Amygdala (tissue), 56 donors: ENCODE results near the gene CLBA1.
"Not testable (repeated sequence)": the region's sequence is repeated elsewhere in the genome, so short reads cannot be mapped to it uniquely, and the experiment has no call there.

ENCODE experiments used
- DNase-seq, 56 donors: peaks; one replicate each; lab custom pipeline; 2025; lab: John Stamatoyannopoulos, UW

The CLBA1 gene

DNA sequence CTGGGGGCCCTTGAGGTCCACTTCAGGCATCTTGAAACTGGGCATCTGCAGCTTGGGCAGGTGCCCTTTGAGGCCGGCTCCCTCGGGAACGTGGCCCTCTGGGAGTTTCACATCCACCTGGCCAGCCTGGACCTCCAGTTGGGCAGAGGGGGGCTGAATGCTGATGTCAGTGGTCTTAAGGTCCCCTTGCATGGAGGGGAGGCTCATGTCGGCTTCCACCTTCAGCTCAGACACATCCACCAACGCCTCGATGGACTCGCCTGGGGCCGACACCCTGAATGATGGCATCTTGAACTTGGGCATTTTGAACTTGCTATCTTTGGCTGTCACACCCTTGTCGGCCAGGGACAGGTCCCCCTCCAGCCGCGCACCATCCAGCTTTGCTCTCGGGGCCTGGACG, 38.4 kb upstream of the CLBA1 start:
- not testable (repeated sequence) for DNase-seq

DNA sequence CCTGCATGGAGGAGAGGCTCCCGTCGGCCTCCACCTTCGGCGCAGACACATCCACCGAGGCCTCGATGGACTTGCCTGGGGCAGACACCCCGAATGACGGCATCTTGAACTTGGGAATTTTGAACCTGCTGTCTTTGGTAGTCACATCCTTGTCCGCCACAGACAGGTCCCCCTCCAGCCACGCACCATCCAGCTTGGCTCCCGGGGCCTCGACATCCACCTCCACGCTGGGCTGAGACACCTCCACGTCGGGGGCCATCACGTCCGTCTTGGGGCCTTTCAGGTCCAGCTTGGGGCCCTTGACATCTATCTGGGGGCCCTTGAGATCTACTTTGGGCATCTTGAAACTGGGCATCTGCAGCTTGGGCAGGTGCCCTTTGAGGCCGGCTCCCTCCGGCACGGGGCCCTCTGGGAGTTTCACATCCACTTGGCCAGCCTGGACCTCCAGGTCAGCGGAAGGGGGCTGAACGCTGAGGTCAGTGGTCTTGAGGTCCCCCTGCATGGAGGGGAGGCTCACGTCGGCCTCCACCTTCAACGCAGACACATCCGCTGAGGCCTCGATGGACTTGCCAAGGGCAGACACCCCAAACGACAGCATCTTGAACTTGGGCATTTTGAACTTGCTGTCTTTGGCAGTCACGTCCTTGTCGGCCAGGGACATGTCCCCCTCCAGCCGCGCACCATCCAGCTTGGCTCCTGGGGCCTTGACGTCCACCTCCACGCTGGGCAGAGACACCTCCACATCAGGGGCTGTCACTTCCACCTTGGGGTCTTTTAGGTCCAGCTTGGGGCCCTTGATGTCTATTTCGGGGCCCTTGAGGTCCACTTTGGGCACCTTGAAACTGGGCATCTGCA, 37.5 kb upstream of the CLBA1 start:
- not testable (repeated sequence) for DNase-seq

DNA sequence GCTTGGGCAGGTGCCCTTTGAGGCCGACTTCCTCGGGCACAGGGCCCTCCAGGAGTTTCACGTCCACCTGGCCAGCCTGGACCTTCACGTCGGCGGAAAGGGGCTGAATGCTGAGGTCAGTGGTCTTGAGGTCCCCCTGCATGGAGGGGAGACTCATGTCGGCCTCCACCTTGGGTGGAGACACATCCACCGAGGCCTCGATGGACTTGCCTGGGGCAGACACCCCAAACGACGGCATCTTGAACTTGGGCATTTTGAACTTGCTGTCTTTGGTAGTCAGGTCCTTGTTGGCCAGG, 36.9 kb upstream of the CLBA1 start:
- no peak for DNase-seq

DNA sequence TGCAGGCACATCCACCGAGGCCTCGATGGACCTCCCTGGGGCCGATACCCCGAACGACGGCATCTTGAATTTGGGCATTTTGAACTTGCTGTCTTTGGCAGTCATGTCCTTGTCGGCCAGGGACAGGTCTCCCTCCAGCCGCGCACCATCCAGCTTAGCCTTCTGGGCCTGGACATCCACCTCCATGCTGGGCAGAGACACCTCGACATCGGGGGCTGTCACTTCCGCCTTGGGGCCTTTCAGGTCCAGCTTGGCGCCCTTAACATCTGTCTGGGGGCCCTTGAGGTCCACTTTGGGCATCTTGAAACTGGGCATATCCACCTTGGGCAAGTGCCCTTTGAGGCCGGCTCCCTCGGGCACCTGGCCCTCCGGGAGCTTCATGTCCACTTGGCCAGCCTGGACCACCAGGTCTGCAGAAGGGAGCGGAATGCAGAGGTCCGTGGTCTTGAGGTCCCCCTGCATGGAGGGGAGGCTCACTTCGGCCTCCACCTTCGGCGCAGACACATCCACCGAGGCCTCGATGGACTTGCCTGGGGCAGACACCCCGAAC, 36.1 kb upstream of the CLBA1 start:
- not testable (repeated sequence) for DNase-seq

DNA sequence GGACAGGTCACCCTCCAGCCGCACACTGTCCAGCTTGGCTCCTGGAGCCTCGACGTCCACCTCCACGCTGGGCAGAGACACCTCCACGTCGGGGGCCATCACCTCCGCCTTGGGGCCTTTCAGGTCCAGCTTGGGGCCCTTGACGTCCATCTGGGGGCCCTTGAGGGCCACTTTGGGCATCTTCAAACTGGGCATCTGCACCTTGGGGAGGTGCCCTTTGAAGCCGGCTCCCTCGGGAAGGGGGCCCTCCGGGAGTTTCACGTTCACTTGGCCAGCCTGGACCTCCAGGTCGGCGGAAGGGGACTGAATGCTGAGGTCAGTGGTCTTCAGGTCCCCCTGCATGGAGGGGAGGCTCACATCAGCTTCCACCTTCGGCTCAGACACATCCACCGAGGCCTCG, 35.6 kb upstream of the CLBA1 start:
- DNase-seq = no peak

DNA sequence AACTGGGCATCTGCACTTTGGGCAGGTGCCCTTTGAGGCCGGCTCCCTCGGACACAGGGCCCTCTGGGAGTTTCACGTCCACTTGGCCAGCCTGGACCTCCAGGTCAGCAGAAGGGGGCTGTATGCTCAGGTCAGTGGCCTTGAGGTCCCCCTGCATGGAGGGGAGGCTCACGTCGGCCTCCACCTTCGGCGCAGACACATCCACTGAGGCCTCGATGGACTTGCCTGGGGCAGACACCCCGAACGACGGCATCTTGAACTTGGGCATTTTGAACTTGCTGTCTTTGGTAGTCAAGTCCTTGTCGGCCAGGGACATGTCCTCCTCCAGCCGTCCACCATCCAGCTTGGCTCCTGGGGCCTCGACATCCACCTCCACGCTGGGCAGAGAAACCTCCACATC, 34.9 kb upstream of the CLBA1 start:
- not testable (repeated sequence) for DNase-seq

DNA sequence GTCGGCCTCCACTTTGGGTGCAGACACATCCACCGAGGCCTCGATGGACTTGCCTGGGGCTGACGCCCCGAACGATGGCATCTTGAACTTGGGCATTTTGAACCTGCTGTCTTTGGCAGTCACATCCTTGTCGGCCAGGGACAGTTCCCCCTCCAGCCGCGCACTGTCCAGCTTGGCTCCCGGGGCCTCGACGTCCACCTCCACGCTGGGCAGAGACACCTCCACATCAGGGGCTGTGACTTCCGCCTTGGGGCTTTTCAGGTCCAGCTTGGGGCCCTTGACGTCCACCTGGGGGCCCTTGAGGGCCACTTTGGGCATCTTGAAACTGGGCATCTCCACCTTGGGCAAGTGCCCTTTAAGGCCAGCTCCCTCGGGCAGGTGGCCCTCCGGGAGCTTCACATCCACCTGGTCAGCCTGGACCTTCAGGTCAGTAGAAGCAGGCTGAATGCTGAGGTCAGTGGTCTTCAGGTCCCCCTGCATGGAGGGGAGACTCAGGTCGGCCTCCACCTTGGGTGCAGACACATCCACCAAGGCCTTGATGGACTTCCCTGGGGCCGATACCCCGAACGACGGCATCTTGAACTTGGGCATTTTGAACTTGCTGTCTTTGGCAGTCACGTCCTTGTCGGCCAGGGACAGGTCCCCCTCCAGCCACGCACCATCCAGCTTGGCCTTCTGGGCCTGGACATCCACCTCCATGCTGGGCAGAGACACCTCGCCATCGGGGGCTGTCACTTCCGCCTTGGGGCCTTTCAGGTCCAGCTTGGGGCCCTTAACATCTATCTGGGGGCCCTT, 33.5 kb upstream of the CLBA1 start:
- DNase-seq = not testable (repeated sequence)

DNA sequence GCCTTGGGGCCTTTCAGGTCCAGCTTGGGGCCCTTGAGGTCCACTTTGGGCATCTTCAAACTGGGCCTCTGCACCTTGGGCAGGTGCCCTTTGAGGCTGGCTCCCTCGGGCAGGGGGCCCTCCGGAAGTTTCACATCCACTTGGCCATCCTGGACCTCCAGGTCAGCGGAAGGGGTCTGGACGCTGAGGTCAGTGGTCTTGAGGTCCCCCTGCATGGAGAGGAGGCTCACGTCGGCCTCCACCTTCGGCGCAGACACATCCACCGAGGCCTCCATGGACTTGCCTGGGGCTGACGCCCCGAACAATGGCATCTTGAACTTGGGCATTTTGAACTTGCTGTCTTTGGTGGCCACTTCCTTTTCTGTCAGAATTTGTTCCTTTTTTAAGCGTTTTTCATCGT, 32.5 kb upstream of the CLBA1 start:
- no peak for DNase-seq

DNA sequence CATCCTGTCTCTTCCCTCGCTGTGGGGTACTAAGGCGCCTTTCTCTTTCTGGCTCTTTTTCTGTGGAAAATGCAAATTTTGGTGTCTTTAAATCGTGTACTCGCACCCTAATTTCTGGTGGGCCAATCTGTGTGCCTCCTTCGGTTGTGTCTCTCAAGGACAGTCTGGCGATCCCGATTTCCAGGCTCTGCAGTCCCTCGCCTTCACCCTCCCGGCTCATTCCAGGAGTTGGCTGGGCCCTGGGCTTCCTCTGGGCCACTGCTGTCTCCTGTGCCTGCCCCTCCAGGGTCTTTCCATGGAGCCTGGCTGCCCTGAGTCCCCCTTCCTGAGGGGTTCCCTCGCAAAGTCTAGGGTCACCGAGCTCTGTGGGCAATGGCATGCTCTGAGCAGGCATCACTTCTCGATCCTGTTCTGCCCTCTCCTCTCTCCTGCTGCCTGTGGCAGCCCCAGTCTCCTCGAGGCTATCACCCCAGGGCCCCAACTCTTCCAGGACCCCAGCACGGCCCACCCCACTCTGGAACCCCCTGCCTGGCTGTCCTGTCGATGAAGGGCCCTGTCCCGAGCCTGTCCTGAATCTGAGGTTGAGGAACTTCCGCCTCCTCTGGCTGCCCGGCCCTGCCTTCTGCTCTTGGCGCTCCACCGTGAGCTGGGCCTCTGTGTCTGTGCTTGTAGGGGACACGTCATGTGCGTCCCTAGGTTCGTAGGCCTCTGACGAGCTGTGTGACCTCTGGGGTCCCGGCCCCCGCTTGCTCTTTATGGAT, 31.5 kb upstream of the CLBA1 start:
- no peak for DNase-seq

DNA sequence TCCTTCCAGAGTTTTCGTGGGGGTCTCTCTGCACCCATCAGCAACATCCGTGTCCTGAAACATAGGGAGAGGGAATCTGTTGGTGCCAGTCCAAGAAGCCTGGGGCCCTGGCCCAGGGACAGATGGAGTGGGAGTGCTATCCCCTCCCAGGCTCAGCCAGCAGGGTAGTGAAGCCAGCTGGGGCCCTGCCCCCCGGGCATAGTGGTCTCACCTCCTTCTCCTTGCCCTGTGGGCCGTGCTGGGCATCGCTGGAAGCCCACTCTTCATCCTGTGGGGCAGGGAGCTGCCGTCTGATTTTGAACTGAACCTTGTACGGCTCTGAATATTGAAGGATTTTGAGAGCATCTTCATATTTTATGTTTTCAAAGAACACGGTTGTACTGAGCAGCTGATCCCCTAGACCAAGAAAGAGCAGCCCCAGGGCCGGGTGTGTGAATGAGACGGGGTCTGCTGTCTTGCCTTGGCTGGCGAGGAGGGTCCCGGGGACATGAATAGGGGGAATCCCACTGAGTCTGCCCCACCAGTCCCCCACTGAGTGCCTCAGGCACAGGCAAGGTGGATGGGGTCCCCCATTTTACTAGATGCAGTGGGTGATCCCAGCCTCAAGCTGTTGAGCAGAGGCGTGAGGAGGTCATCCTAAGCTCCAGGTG, 30.7 kb upstream of the CLBA1 start:
- DNase-seq = no peak

DNA sequence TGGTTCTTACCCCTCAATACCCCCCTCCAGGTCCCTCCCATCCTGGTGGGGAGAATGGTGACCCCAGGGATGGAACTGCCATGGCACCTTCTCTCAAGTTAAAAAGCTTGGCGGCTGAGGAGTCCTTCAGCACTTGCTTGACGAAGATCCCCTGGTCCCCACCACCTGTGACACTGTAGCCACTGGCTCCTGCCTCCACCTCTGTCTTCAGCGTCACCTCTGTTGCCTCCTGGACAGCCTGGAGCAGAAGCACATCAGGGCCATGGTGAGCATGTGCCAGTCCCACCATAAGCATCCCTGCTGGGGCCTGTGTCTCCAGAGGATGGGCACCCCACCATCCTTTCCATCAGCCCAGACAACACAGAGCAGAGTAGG, 30.2 kb upstream of the CLBA1 start:
- no peak for DNase-seq

DNA sequence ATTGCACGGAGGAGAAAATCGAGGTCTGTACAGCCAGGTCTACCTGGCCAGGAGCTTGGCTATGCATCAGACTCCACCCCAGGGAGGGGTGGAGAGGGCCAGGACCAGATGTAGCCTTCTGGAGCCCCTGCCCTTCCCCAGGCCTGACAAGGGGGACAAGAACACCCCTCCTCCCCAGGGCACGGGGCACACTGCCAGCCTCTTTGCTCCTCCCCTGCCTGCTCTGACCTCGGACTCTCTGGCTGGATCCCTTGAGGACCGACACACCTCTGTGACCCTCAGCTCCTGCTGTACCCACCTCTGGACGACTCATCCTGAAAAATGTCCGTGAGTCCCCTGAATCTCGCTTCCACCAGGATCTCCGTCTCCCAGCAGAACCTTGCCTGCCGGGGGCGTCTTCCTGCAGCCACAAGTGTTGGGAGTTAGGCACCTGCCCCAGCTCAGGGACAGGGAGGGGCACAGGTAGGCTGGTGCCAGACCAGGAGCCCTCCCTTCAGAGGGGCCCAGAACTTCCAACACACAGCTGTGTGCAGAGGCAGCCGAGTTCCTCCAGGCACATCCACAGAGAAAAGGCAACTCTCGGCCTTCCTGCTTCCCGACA, 29.2 kb upstream of the CLBA1 start:
- DNase-seq = no peak

DNA sequence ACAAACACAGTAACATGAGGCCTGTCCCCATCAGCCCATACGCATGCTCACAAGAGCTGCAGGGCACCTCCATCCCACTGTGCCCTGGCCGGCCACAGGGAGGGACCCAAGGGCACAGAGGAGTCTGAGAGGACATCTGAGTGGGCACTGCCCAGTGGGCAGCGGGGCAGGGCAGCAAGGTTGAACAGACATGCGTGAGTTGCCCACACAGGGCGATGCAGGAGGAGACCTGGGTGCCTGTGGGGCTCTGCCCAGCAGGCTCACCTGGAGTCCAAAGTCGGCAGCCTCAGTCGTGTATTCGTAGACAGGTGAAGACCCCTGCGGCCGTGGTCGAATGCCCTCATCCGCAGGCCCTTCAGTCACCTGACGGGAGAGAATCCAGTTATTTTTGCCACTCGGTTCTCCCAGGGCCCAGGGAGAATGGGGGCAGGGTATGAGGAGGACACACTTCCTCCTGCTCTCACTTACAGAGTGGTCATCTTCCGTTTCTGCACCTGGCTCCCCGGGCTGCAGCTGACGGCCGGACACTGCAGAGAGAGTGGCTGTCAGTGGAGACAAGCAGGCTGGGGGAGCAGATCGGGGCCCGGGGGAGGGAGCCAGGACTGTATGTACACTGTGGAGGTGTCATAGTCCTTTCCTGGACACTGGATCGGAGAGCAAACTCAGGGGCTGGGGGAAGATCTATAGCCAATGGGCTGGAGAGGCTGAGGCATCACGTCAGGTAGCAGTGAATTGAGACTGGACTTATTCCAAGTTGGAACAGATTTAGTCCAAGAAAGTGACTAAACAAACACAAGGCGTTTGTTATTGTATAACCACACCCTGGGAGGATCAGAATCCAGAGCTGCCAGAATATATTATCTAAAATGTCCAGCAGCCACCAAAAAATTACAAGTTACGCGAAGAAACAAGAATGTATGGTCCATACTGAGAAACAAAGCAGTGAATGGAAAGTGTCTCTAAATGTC, 28.2 kb upstream of the CLBA1 start:
- DNase-seq = no peak

DNA sequence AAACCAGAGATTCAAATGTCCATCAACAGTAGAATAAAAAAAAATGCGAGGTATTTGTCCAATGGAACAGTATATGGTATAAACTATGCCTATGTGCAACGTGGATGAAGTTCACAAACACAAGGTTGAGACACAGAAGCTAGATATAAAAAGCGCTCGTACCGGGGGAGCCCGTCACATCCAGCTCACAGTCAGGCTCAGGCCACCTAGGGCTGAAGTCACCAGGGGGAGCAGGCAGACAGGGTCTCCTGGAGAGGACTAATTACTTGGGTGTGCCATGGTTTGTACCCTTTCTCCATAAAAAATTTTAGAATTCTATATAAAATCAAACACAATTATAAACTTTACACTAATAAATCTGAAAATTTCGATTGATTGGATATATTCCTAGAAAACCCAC, 21.0 kb upstream of the CLBA1 start:
- no peak for DNase-seq

DNA sequence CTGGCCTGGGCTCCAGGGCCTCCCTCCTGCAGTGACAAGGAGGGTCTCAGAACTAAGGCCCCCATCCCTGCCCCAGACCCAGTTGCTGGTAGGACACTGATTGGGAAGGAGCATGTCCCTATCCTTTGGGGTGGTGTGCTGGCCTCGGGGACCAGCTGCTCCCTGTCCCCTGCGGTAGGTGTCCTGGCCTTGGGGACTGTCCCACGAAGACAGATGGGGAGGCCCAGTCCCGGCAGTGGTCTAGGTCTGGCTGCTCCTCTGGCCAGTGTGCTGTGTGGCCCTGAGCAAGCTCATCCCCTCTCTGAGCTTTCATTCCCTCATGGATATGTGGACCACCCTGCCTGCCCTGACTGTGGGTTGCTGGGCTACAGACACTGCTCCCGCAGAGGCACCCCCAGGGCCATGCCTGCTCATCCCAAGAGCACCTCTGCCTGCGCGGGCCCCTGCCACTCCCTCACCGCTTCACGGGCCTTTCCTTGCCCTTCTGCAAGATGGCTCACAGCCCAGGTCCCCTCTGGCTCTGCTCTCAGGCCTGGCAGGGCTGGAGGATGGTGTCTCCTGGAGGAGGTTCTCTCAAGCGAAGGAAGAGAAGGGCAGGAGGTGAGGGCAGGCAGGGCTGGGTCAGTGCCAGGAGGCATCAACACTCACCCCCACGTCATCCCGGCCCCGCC, 19.9 kb upstream of the CLBA1 start:
- no peak for DNase-seq

DNA sequence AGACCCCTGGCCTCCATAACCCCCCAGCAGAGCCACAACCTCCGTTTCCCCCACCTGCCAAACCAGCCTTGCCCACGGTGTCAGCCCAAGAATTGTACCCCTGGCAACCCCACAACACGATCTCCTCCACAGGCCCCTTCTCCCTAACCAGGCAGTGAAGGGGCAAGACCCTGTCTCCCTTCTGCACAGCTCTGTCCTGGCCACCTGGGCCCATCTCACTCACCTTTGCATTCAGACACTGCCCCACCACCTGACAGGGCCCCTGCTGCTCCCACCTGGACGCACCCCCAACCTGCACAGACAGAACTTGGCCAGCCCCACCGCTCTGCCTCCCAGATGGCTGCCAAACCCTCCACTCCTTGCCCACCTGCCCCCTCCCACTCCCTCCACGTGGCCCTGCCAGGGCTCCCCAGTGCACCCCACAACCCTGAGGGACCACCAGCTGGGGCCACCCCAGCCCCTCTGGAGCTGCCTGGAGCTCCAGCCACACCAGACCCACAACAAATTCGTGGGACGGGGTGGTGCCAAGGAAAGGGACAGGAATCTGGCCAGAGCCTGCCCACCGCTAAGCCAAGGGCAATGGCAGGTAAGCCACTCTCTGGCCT, 19.2 kb upstream of the CLBA1 start:
- no peak for DNase-seq

DNA sequence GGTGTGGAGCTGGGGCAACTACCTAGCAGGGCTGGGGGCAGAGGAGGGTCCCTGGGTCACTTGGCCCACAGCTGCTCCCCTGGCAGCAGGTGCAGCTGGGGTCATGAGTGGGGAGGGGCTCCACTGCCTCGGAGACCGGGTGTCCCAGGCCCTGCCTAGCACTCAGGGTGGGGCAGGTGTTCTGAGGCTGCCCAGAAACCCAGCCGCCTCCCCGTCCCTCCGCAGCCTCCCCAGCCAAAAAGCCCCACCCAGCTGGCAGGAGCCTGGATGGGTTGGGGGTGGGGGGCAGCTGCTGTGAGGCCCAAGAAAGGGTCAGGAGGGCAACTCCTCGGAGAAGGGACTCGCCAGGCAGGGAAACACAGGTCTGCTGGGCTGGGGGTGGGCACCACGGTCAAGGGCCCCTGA, 18.6 kb upstream of the CLBA1 start:
- DNase-seq = no peak
